Stimulated activated CD4-positive, alpha-beta T cell treated with anti-CD3 and anti-CD28 coated beads, TNF-alpha, amount 100 ng/mL, for 24 hours (primary cell): ENCODE data around the gene PAPPA2.
"Not testable (repeated sequence)": the region's sequence is repeated elsewhere in the genome, so short reads cannot be mapped to it uniquely, and the experiment has no call there.

Experiments used
- DNase-seq, 3 experiments: peaks; one replicate each; pipeline ENCODE4 v3.0.0-alpha.2; 2020; ENCODE audit warnings: low read depth in 3 of 3

The PAPPA2 gene

DNA sequence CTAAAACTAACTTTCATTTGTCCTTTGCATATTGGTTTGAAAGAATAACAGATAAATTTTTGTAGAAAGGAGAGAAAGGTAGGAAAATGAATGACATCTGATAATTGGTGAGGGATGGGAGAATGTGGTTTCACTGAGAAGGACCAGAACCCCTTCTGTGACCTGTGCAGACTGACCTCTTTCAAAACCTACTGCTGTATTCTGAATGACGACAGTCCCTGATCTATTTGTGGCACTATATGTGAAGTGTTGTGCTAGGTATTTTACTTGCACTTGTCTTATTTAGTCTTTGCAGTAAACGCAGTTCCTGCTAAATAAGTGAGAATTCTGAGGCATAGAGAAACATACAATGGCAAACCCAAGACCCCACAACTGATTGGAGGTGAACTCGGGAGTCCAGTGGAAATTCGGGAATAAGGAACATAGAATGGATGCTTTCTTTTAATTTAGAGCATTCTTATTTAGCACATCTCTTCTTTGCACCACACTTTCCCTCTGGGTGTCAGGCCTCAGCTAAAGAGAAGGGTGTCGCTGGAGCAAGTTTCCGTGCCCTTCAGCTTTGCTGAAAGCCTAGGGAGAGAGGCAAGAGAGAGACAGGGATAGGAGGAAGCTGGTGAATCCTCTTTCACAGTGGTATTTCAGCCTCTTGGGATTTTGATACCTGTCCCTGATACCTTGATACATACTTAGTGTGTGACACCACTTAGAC lies 230.2 kb downstream of the PAPPA2 start:
- DNase-seq, result no peak

DNA sequence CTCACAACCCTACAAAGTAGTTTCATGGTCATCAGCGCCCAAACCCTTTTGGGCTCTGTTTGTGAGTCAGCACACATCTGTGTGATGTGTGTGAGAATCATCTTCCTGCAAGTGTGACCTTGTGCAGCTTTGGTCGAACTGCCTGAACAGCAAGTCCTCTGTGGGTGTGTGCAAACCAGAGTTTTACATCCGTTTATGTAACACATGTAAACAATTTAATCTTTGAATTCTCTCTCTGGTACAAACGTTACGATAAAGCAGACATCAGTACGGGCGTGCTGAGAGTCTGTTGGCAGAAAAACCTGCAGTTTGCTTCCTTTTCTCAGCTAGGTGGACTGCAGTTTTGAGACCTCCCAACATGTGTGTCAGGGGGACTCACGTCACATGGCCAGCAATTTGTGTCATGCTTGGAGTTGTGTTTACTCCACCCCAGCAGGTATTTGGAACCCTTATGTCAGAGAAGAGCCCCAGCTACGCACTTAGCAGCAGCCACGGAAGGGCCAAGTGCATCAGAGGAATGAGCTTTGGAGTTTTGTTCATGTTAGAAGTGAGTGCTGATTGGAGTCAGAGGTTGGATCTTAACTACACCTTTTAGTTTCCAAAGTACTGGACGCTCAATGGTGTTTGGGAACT lies 230.8 kb downstream of the PAPPA2 start:
- DNase-seq, result no peak

- no peak for DNase-seq
Observed at GRCh38 chr1:176694713-176695112, 231.7 kb downstream of the PAPPA2 start.

GRCh38 chr1:176696109-176696508 lies 233.1 kb downstream of the PAPPA2 start:
- DNase-seq, result no peak

- no peak for DNase-seq
Observed at GRCh38 chr1:176696689-176697088, 233.7 kb downstream of the PAPPA2 start.

DNA sequence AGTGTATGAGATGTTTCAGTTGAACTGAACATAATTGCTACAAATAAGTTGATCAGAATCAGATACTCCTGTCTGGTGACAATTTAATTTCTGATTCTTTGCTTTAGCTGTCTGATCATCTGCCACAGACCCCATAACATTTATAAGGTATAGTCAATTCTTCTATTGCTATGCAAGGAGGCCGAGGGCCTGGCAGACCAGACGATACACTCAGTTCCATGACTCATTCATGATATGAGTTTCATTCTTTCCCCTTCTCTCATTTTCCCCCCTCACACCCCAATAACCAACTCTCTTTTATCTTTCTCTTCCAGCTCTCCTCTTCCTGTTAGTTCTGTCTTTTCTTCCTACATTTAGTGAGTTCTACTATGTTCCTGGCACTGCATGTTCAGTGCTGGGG lies 236.8 kb downstream of the PAPPA2 start:
- no peak for DNase-seq

DNA sequence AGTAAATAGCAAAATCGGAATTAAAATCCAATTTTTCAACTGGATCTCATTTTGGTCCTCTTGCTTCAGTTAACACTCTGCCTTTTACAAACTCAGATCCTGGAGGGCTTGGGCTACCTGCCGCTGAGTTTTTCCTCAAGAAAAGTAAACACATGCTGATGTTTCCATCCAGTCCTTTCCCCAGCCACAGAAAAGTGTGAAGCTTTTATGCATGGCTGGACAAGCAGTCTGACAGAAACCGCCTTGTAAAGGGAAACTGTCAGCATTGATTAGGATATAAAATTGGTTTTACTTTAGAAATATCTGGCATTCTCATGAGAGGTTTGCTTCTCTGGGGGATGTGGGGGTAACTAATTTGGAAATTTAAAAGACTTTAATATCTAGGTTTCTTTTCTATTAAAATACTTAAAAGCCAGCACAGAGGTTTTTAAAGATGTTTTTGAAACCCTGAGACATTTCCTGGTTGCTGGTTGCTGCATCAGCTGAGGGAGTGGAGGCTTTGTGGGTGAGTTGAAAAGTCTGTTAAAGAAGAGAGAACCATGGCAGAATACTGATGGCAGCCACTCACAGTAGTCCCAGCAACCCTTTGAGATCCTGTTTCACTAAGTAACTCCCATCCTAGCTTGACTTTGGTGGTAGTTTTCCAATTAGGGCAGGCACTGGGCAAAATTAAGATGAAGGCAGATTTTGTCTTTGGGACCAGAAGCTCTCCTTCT lies 238.3 kb downstream of the PAPPA2 start:
- DNase-seq, result no peak

GRCh38 chr1:176702901-176703300 lies 239.9 kb downstream of the PAPPA2 start:
- DNase-seq, result no peak

DNA sequence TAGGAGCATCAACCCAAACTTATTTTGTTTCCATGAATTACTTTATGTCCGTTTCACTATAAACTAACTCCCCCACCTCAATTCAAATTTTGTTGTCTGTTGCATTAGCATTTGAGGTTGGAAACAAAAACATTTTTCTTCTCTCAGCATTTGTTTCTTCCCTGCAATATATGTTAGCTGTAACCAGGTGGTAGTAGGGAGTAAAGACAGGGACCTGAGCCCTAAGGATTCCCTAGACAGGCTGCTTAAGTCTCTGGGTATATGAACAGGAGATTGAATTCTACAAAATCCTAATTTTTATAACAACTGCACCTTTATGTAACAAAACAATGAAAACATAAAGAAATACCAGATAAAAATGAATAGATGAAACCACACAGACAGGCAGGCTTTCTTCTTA lies 242.6 kb downstream of the PAPPA2 start:
- no peak for DNase-seq

GRCh38 chr1:176717066-176717750 lies 254.2 kb downstream of the PAPPA2 start:
- DNase-seq, result no peak

- no peak for DNase-seq
Observed at GRCh38 chr1:176719447-176719846, 256.5 kb downstream of the PAPPA2 start.

- DNase-seq, result no peak
Observed at GRCh38 chr1:176720838-176721237, 257.9 kb downstream of the PAPPA2 start.

DNA sequence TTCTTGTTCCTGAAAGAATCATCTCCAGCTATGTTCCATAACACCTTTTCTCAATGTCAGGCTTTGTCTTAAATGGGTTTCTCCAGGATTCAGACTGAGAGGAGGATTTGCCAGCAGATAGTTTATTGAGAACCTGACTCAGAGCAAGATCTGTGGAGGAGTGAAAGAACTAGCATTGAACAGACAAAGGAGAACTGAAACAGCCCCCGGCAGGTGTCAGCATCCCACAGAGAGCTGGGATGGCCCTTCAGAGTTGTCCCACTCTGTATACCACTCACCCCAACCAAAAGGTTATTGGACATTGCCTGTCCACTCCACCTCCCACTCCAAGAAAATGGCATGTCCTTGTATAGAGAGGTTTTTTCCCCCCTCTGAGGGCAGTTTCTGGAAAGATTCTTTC lies 270.7 kb downstream of the PAPPA2 start:
- DNase-seq, result no peak

DNA sequence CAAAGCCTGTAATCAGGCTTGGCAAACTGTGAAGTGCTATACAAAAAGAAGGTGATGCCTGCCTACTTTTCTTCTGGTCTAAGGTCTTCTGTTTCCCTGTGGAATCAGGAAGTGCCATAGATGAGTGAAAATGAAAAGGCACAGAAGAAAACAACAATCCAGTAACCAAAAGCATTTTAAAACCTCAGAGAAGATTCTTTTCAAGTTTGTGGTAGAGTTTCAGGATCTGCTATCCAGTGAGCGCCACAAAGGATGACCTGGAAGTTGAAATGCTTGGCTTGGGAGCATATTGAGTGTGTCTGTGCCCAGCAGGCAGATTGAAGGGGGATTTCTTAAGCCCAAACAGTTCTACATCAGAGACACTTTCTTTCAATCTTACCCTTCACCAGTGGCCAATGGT lies 272.2 kb downstream of the PAPPA2 start:
- DNase-seq, result no peak

GRCh38 chr1:176736015-176736414 lies 273.0 kb downstream of the PAPPA2 start:
- no peak for DNase-seq

DNA sequence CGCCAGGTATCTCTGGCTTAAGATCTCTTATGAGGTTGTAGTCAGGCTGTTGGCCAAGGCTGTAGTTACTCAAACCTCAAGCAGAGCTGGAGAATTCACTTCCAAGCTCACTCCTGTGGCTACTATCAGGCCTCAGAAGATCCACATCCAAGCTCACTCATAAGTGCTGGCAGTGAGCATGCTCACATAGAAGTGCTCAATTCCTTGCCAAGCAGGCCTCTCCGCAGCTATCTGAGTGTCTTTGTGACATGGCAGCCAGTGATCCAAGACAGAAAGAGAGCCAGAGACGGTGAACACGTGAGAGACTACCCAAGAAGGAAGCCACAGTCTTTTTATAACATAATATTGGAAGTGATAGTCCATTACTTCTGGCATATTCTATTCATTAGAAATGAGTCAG lies 278.2 kb downstream of the PAPPA2 start:
- no peak for DNase-seq

DNA sequence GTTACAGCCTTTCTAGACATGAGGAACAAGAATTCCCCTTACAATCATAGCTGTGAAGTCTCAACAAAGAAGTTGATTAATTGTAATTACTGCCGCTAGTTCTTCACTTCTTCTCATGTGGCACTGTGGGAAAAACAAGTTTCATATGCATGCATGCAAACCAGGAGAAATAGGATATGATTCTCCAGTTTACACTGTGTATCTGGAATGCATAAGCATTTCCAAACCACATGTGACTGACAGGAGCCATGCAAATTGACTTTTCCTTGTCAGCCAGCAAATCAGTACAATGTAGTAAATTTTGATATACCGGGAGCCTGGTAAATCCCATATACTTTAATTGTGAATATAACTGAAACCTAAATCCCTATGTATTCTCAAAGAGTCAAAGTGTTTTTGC lies 279.3 kb downstream of the PAPPA2 start:
- no peak for DNase-seq

GRCh38 chr1:176744142-176744541 lies 281.2 kb downstream of the PAPPA2 start:
- DNase-seq, result no peak

- no peak for DNase-seq
Observed at GRCh38 chr1:176745945-176746344, 283.0 kb downstream of the PAPPA2 start.

- no peak for DNase-seq
Observed at GRCh38 chr1:176752505-176752904, 289.5 kb downstream of the PAPPA2 start.

- no peak for DNase-seq
Observed at GRCh38 chr1:176754676-176755075, 291.7 kb downstream of the PAPPA2 start.

GRCh38 chr1:176756817-176757216 lies 293.8 kb downstream of the PAPPA2 start:
- DNase-seq, result not testable (repeated sequence)
